HCT116 (cell line): ENCODE results near the gene HK1. TPM values are rescaled to one million over a fixed set of nuclear protein-coding genes. Genes with fewer than 3 reads are reported as not detected.

Source experiments
- ATAC-seq: fragments of 200-7000 bp; cut with Tn5 transposase; 2 replicates; pipeline ENCODE4 v1.9.1; 2020; ENCODE audit warnings: mild to moderate bottlenecking, moderate library complexity
- BruUV-seq: library from RNA; stranded (reverse); fragments of 400-500 nt; replicated peaks from 2 replicates; lab custom pipeline; 2021; lab: Mats Ljungman, UMichigan
- CTCF ChIA-PET: fragments of 300-600 bp; sonication (Branson Sonifier 250); formaldehyde crosslinking; loops from one replicate; lab custom pipeline; 2021; ENCODE audit warnings: antibody characterized with exemption; lab: Charles Lee
- POLR2A ChIA-PET: fragments of 300-600, 350-600 bp; sonication (Branson Sonifier 250); formaldehyde crosslinking; loops from one replicate; lab custom pipeline; 2021; ENCODE audit warnings: antibody characterized with exemption; lab: Charles Lee
- RAD21 ChIA-PET, 2 experiments: fragments of 300-600 bp; sonication (Branson Sonifier 250); formaldehyde crosslinking; loops; one replicate each; lab custom pipeline; 2023; ENCODE audit warnings: low total read pairs in 2 of 2; ENCODE audit not compliant: uncharacterized antibody in 2 of 2, unreplicated experiment in 2 of 2, low non-redundant PET in 1 of 2; lab: Charles Lee
- DNase-seq: peaks from one replicate; pipeline ENCODE4 v3.0.0-alpha.2; 2010; ENCODE audit warnings: low read depth, low spot score
- H2AFZ ChIP-seq: fragments of 200-600 bp; shearing (Covaris generic), sonication (generic); 2 replicates; pipeline ENCODE4 v1.6.1; 2017; ENCODE audit warnings: low read depth, mixed run types, mixed read lengths, antibody characterized with exemption, low read length; ENCODE audit not compliant: poor library complexity, severe bottlenecking
- H3K27ac ChIP-seq: 2 replicates; pipeline ENCODE4 v1.5.1; 2012; ENCODE audit warnings: low read depth, low read length
- H3K27me3 ChIP-seq: fragments of 200-600 bp; sonication (generic); 2 replicates; pipeline ENCODE4 v1.6.1; 2016; ENCODE audit warnings: mixed run types, low read length, mixed read lengths; ENCODE audit not compliant: insufficient read depth
- H3K36me3 ChIP-seq, 2 experiments: fragments of 200-500 bp in 1 of 2; fragments of 200-600 bp in 1 of 2; sonication (Bioruptor generic) in 1 of 2; sonication (generic) in 1 of 2; 2 replicates each; pipeline versions ENCODE4 v1.5.1 to v1.6.1; 2014 to 2016; ENCODE audit warnings: low read length in 2 of 2, inconsistent platforms in 1 of 2, mixed read lengths in 1 of 2, mixed run types in 1 of 2; ENCODE audit not compliant: insufficient read depth in 2 of 2, control insufficient read depth in 1 of 2
- H3K4me1 ChIP-seq, 2 experiments: fragments of 200-600 bp in 1 of 2; sonication (generic) in 1 of 2; 2 replicates each; pipeline versions ENCODE4 v1.5.1 to v1.6.1; 2012 to 2017; ENCODE audit warnings: low read length in 2 of 2, inconsistent platforms in 1 of 2, mild to moderate bottlenecking in 1 of 2, mixed read lengths in 1 of 2, mixed run types in 1 of 2, moderate library complexity in 1 of 2; ENCODE audit not compliant: insufficient read depth in 2 of 2, control insufficient read depth in 1 of 2
- H3K4me2 ChIP-seq: fragments of 200-600 bp; sonication (generic); 2 replicates; pipeline ENCODE4 v1.6.1; 2017; ENCODE audit warnings: mixed run types, low read length, mixed read lengths
- H3K4me3 ChIP-seq, 2 experiments: fragments of 200-600 bp in 1 of 2; sonication (generic) in 1 of 2; replicated peaks in 1 of 2; 2 replicates each; pipeline ENCODE4 v1.5.1; 2011 to 2016; ENCODE audit warnings: low read length in 2 of 2, control low read depth in 1 of 2, low read depth in 1 of 2, mild to moderate bottlenecking in 1 of 2, mixed read lengths in 1 of 2, mixed run types in 1 of 2
- H3K79me2 ChIP-seq: fragments of 200-600 bp; sonication (generic); 2 replicates; pipeline ENCODE4 v1.6.1; 2017; ENCODE audit warnings: mild to moderate bottlenecking, mixed run types, low read length, moderate library complexity, mixed read lengths; ENCODE audit not compliant: insufficient read depth
- H3K9ac ChIP-seq: fragments of 200-600 bp; sonication (generic); 2 replicates; pipeline ENCODE4 v1.6.1; 2016; ENCODE audit warnings: low read length, mixed read lengths
- H3K9me2 ChIP-seq: fragments of 200-600 bp; sonication (generic), shearing (Covaris generic); 2 replicates; pipeline ENCODE4 v1.6.1; 2017; ENCODE audit warnings: mixed run types, mild to moderate bottlenecking, moderate library complexity; ENCODE audit not compliant: insufficient read depth
- H3K9me3 ChIP-seq, 2 experiments: fragments of 200-500 bp in 1 of 2; fragments of 200-600 bp in 1 of 2; sonication (Bioruptor generic) in 1 of 2; sonication (generic) in 1 of 2; 2 replicates each; pipeline ENCODE4 v1.6.1; 2014 to 2017; ENCODE audit warnings: low read length in 2 of 2, mixed read lengths in 2 of 2, inconsistent platforms in 1 of 2, low read depth in 1 of 2, mild to moderate bottlenecking in 1 of 2, mixed run types in 1 of 2, moderate library complexity in 1 of 2; ENCODE audit not compliant: control insufficient read depth in 1 of 2, insufficient read depth in 1 of 2
- H4K20me1 ChIP-seq: fragments of 200-600 bp; sonication (generic), shearing (Covaris generic); 2 replicates; pipeline ENCODE4 v1.6.1; 2017; ENCODE audit warnings: mixed run types, mild to moderate bottlenecking, moderate library complexity; ENCODE audit not compliant: insufficient read depth
- CEBPB ChIP-seq: IDR thresholded peaks from 2 replicates; pipeline ENCODE4 v1.6.1; 2012; ENCODE audit warnings: low read depth
- EGR1 ChIP-seq: IDR thresholded peaks from 2 replicates; pipeline ENCODE4 v1.6.1; 2012; ENCODE audit warnings: low read depth
- ELF1 ChIP-seq: IDR thresholded peaks from 2 replicates; pipeline ENCODE4 v1.6.1; 2012; ENCODE audit warnings: low read depth, borderline replicate concordance
- JUND ChIP-seq: IDR thresholded peaks from 2 replicates; pipeline ENCODE4 v1.6.1; 2012
- SRF ChIP-seq: IDR thresholded peaks from 2 replicates; pipeline ENCODE4 v1.6.1; 2012; ENCODE audit warnings: low read depth
- TCF7L2 ChIP-seq: IDR thresholded peaks from 2 replicates; pipeline ENCODE4 v1.7.0; 2011; ENCODE audit warnings: borderline replicate concordance, inconsistent platforms; ENCODE audit not compliant: insufficient read depth, insufficient read length; ENCODE audit errors: extremely low read depth
- YY1 ChIP-seq: IDR thresholded peaks from 2 replicates; pipeline ENCODE4 v1.6.1; 2011; ENCODE audit warnings: low read length, low read depth, moderate library complexity, mild to moderate bottlenecking; ENCODE audit not compliant: insufficient replicate concordance; ENCODE audit errors: extremely low read depth
- intact Hi-C: fragments of 100-400 bp; cut with micrococcal nuclease; formaldehyde crosslinking; loops from 2 replicates; pipeline ENCODE4 v1.10.0; 2022
- total RNA-seq: library from RNA; stranded (reverse); gene quantifications from one replicate; pipeline ENCODE4 v1.2.1, GENCODE V29; 2021; ENCODE audit not compliant: unreplicated experiment
- TF ChIP-seq, protein P1 (sequence below): IDR thresholded peaks from 2 replicates; pipeline ENCODE4 v1.6.1; 2011; ENCODE audit warnings: mild to moderate bottlenecking, low read length, moderate library complexity; ENCODE audit not compliant: insufficient replicate concordance; ENCODE audit errors: extremely low read depth
- TF ChIP-seq, protein P2 (sequence below): IDR thresholded peaks from 2 replicates; pipeline ENCODE4 v1.6.1; 2012
- TF ChIP-seq, protein P3 (sequence below), 3 experiments: fragments of 200-600 bp in 1 of 3; sonication (generic) in 1 of 3; IDR thresholded peaks in 2 of 3; conservative IDR thresholded peaks in 1 of 3; 2 replicates each; pipeline ENCODE4 v1.5.1; 2012 to 2017; ENCODE audit warnings: low read depth in 2 of 3, low read length in 2 of 3, antibody characterized with exemption in 1 of 3, borderline replicate concordance in 1 of 3, control low read depth in 1 of 3, mild to moderate bottlenecking in 1 of 3, mixed read lengths in 1 of 3, mixed run types in 1 of 3, moderate library complexity in 1 of 3; ENCODE audit not compliant: insufficient read depth in 1 of 3

Gene HK1
- total RNA-seq, 1 experiment from 2014 or later = 50.3 TPM

DNA sequence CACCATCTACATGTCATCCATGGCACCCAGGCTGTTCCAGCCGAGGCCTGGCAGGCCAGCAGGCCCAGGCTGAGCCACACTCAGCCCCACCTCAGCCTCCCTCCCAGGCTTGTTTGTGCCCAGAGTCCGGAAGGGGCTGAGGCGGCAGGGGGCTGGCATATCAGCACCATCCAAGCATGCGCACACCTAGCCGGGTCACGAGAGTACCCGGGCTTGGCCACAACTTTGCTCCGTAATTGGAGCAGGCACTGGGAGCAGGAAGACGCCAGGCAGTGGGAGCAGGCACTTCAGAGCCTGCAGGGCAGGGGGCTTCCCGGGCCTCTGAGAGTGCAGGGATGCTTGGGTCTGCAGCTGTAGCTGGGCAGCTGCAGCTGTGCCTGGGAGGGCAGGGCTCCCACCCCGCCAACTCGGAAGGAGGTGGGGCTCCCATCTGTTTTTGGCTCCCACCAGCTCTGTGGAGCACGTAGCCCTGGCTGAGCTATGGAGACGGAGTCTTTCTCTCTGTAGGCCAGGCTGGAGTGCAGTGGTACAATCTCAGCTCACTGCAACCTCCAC lies 157.7 kb downstream of the HK1 start (continued):
- TF ChIP-seq, protein P1, sequence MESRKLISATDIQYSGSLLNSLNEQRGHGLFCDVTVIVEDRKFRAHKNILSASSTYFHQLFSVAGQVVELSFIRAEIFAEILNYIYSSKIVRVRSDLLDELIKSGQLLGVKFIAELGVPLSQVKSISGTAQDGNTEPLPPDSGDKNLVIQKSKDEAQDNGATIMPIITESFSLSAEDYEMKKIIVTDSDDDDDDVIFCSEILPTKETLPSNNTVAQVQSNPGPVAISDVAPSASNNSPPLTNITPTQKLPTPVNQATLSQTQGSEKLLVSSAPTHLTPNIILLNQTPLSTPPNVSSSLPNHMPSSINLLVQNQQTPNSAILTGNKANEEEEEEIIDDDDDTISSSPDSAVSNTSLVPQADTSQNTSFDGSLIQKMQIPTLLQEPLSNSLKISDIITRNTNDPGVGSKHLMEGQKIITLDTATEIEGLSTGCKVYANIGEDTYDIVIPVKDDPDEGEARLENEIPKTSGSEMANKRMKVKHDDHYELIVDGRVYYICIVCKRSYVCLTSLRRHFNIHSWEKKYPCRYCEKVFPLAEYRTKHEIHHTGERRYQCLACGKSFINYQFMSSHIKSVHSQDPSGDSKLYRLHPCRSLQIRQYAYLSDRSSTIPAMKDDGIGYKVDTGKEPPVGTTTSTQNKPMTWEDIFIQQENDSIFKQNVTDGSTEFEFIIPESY = no peak
- TF ChIP-seq, all 23 proteins: peak for 0

DNA sequence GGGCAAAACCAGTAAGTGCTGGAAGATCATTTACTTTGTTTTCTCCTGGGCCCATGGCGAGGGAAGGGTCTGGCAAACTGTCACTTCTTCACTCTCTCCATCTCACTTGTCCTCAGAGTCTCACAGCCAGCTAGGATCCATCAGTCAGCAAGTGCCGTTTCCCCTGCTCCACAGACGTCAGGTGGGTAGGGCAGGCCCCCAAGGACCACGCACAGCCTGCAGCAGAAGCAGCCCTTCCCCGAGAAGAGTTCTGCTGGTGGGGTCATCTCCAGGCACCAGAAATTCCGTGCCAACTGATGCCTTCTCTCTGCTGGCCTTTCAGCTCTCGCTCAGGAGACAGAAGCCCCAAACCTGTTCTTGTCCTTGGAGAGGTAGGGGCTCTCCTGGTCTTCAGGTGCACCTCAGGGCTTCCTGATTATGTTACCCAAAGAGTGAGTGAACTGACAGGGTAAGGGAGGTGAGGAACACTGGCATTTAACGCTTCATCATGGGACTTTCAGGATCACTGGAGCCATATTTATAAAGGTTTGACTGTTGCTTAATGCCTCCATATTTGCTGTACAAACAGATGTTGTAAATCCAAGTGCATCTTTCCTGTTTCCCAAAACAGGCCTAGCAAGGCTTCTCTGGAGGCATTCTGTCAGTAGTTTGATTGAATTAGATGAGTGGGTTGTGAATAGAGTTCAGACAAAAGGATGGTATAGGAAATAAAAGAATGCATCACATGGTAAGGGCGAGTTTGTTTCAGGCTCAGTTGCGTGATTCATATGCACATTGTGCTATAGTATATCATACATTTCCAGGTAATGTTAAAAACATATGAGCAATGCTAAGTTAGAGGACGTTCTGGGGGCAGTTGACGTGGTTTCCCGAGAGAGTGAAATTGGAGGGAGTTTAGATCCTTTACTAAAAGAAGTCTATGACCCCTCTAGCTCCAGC lies 159.3 kb downstream of the HK1 start:
- no peak for DNase-seq
- H3K9me2 ChIP-seq = no peaks in the 10 kb centered on the region
- no peak overlapping the region for H3K4me3 ChIP-seq
- H3K27me3 ChIP-seq = no peaks in the 10 kb centered on the region
- H2AFZ ChIP-seq = peak overlapping the region; percentile 97
- intact Hi-C loops = no loop called here
- H3K9ac ChIP-seq = no peak overlapping the region
- POLR2A ChIA-PET = interaction anchor here (1.1 kb wide), 1 partner anchor 12 kb away, joined by 6 read pairs; no protein-coding TSS in a partner anchor
- no peaks in the 10 kb centered on the region for H4K20me1 ChIP-seq
- RAD21 ChIA-PET = no interaction called here
- H3K9me3 ChIP-seq = no peaks in the 10 kb centered on the region
- peaks cover 23 to 28% of the 10 kb centered on the region in 2 experiments for H3K4me1 ChIP-seq
- peak overlapping the region; percentile 72 for H3K4me2 ChIP-seq
- H3K36me3 ChIP-seq = no peaks in the 10 kb centered on the region
- H3K79me2 ChIP-seq = no peaks in the 10 kb centered on the region
- no TSS peak for BruUV-seq
- CTCF ChIA-PET = interaction anchor here (1.7 to 3.0 kb wide), 2 partner anchors 12 to 29 kb away, joined by 7 to 21 read pairs; partner anchors contain the start of gene TSPAN15
- ATAC-seq = no peak
- H3K27ac ChIP-seq = peak overlapping the region; percentile 49; the same call in 1 of the 2 replicates
- TF ChIP-seq ELF1 (no peak), EGR1 (no peak), TCF7L2 (no peak), YY1 (no peak), CEBPB (no peak), JUND (no peak), SRF (no peak)
- TF ChIP-seq, protein P1 = no peak
- TF ChIP-seq, protein P2, sequence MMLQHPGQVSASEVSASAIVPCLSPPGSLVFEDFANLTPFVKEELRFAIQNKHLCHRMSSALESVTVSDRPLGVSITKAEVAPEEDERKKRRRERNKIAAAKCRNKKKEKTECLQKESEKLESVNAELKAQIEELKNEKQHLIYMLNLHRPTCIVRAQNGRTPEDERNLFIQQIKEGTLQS = no peak
- TF ChIP-seq, protein P3, sequence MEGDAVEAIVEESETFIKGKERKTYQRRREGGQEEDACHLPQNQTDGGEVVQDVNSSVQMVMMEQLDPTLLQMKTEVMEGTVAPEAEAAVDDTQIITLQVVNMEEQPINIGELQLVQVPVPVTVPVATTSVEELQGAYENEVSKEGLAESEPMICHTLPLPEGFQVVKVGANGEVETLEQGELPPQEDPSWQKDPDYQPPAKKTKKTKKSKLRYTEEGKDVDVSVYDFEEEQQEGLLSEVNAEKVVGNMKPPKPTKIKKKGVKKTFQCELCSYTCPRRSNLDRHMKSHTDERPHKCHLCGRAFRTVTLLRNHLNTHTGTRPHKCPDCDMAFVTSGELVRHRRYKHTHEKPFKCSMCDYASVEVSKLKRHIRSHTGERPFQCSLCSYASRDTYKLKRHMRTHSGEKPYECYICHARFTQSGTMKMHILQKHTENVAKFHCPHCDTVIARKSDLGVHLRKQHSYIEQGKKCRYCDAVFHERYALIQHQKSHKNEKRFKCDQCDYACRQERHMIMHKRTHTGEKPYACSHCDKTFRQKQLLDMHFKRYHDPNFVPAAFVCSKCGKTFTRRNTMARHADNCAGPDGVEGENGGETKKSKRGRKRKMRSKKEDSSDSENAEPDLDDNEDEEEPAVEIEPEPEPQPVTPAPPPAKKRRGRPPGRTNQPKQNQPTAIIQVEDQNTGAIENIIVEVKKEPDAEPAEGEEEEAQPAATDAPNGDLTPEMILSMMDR (IDR thresholded peaks at IDR 0.05 in 2 of 3, conservative IDR thresholded peaks at IDR 0.05 in 1 of 3; ENCODE audit: borderline replicate concordance in 1 of 3, insufficient read depth in 1 of 3, low read depth in 2 of 3, low read length in 2 of 3) = no peak
